GM20000 (cell line): ENCODE results near the gene RIT2.
"Not testable (repeated sequence)": the region's sequence is repeated elsewhere in the genome, so short reads cannot be mapped to it uniquely, and the experiment has no call there.

ENCODE experiments used
- DNase-seq: peaks from one replicate; pipeline ENCODE4 v3.0.0; 2012; ENCODE audit warnings: low spot score
- CTCF ChIP-seq: IDR thresholded peaks from 2 replicates; pipeline ENCODE4 v1.5.1; 2012; ENCODE audit warnings: mild to moderate bottlenecking, control low read depth; ENCODE audit errors: extremely low read depth, missing control alignments

The RIT2 gene

GRCh38 chr18:42814184-42814583, 301.3 kb downstream of the RIT2 start:
- TF ChIP-seq CTCF, result no peak
- no peak for DNase-seq

- no peak for TF ChIP-seq CTCF
- DNase-seq, result no peak
Measured at GRCh38 chr18:42813570-42813969, 301.9 kb downstream of the RIT2 start.

GRCh38 chr18:42807887-42808286, 307.6 kb downstream of the RIT2 start:
- no peak for DNase-seq

GRCh38 chr18:42801706-42802105, 313.8 kb downstream of the RIT2 start:
- DNase-seq, result no peak
- TF ChIP-seq CTCF, result no peak

More at GRCh38 chr18:42807887-42808286, 307.6 kb downstream of the RIT2 start:
- no peak for TF ChIP-seq CTCF

GRCh38 chr18:42798606-42799170, 316.8 kb downstream of the RIT2 start:
- TF ChIP-seq CTCF, result no peak
- DNase-seq, result no peak

- DNase-seq, result not testable (repeated sequence)
Measured at GRCh38 chr18:42795213-42795789, 320.2 kb downstream of the RIT2 start.

- no peak for DNase-seq
- no peak for TF ChIP-seq CTCF
Measured at GRCh38 chr18:42792731-42793130, 322.8 kb downstream of the RIT2 start.

GRCh38 chr18:42784632-42785031, 330.9 kb downstream of the RIT2 start:
- no peak for TF ChIP-seq CTCF
- no peak for DNase-seq
